Hematopoietic multipotent progenitor cell treated with erythropoietin and hydrocortisone succinate and interleukin-3 and kit ligand, for 15 days (in vitro differentiated cells): ENCODE measurements around the gene NFYC.

Experiments
- DNase-seq: peaks from one replicate; pipeline ENCODE4 v3.0.0-alpha.2; 2015; ENCODE audit warnings: low spot score

Gene NFYC

GRCh38 chr1:40739455-40740008, 48.0 kb downstream of the NFYC start:
- DNase-seq, result no peak

GRCh38 chr1:40740039-40740996, 48.8 kb downstream of the NFYC start:
- no peak for DNase-seq

- DNase-seq, result no peak
These were observed 49.7 kb downstream of the NFYC start for GRCh38 chr1:40740997-40741736.

- no peak for DNase-seq
These were observed 51.0 kb downstream of the NFYC start for GRCh38 chr1:40742363-40743061.

- no peak for DNase-seq
These were observed 51.9 kb downstream of the NFYC start for GRCh38 chr1:40743452-40743851.

- DNase-seq, result no peak
These were observed 52.4 kb downstream of the NFYC start for GRCh38 chr1:40743860-40744259.

- DNase-seq, result no peak
These were observed 53.7 kb downstream of the NFYC start for GRCh38 chr1:40745176-40745575.

GRCh38 chr1:40746344-40747090, 55.0 kb downstream of the NFYC start:
- DNase-seq, result no peak

- DNase-seq, result no peak
These were observed 57.6 kb downstream of the NFYC start for GRCh38 chr1:40748841-40749718.

GRCh38 chr1:40749817-40750216, 58.3 kb downstream of the NFYC start:
- no peak for DNase-seq

GRCh38 chr1:40750451-40750908, 59.0 kb downstream of the NFYC start:
- no peak for DNase-seq

GRCh38 chr1:40751802-40752201, 60.3 kb downstream of the NFYC start:
- DNase-seq, result no peak

- no peak for DNase-seq
These were observed 61.8 kb downstream of the NFYC start for GRCh38 chr1:40753142-40753882.

- DNase-seq, result no peak
These were observed 62.7 kb downstream of the NFYC start for GRCh38 chr1:40754201-40754600.

- DNase-seq, result no peak
These were observed 63.6 kb downstream of the NFYC start for GRCh38 chr1:40755067-40755466.

GRCh38 chr1:40756523-40756922, 65.0 kb downstream of the NFYC start:
- no peak for DNase-seq

GRCh38 chr1:40757084-40757483, 65.6 kb downstream of the NFYC start:
- no peak for DNase-seq

GRCh38 chr1:40758004-40758403, 66.5 kb downstream of the NFYC start:
- DNase-seq, result no peak

- no peak for DNase-seq
These were observed 67.3 kb downstream of the NFYC start for GRCh38 chr1:40758578-40759343.
